ENCODE data around the gene NCAPD3.
A peak's percentile ranks its signal among the peaks of the same experiment; 100 is the strongest.

NCAPD3 gene

DNA sequence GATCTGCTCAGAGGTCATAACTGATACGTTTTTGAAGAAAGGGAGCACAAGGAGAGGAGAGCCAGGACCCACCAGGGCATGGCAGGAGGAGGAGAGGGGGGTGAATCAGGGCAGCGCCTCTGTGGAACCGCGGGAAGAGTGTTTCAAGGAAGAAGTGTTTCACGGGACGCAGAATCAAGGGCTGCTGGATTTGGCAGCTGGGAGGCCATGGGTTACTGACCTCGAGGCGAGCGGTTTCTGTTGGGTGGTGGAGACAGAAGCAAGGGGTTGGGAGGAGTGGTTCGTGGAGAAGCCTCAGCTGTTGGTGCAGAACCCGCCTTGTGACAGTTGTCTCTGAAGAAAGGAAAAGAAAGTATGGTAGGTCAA, 13.8 kb upstream of the NCAPD3 start:
- Histone ChIP-seq H3K4me3 (ENCODE audit: low read depth, low read length) (no peak overlapping the region), H3K4me1 (ENCODE audit: control insufficient read depth, insufficient read depth, low read length, unreplicated experiment) (no peaks in the 10 kb centered on the region), H3K27ac (ENCODE audit: low read depth, low read length) (no peak overlapping the region), H3K27me3 (ENCODE audit: insufficient read depth, low read length) (no peaks in the 10 kb centered on the region), H3K79me2 (ENCODE audit: control insufficient read depth, insufficient read depth, low read length, unreplicated experiment) (peaks cover 3% of the 10 kb centered on the region), H3K36me3 (ENCODE audit: insufficient read depth, low read length) (no peaks in the 10 kb centered on the region), H2AFZ (ENCODE audit: low read length, unreplicated experiment) (no peak overlapping the region)

GRCh38 chr11:134236834-134237556, 13.2 kb upstream of the NCAPD3 start:
- Histone ChIP-seq H3K79me2 (ENCODE audit: control insufficient read depth, insufficient read depth, low read length, unreplicated experiment) (peaks cover 8% of the 10 kb centered on the region), H3K27ac (ENCODE audit: low read depth, low read length) (no peak overlapping the region), H3K4me1 (ENCODE audit: control insufficient read depth, insufficient read depth, low read length, unreplicated experiment) (no peaks in the 10 kb centered on the region), H3K4me3 (ENCODE audit: low read depth, low read length) (no peak overlapping the region), H3K36me3 (ENCODE audit: insufficient read depth, low read length) (no peaks in the 10 kb centered on the region), H2AFZ (ENCODE audit: low read length, unreplicated experiment) (no peak overlapping the region), H3K27me3 (ENCODE audit: insufficient read depth, low read length) (no peaks in the 10 kb centered on the region)

DNA sequence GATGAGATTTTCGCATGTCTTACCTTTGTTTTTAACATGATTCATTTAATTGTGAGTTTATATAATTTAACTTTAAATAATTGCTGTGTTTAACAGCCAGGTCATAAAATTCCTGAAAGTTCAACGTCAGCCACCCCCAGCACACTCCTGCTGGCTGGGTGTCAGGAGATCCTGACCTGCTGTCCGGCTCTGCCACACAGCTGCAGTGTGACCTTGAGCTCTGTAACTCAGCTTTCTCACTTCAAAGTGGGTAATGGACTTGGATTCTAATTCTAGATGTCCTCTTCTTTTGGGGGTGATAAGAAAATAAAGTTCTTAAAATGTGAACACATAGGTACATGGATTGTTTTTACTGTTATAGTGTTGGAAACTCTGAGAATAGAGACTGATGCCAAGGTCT, 11.6 kb upstream of the NCAPD3 start:
- no peaks in the 10 kb centered on the region for H3K27me3 ChIP-seq (ENCODE audit: insufficient read depth, low read length)
- no peak overlapping the region for H2AFZ ChIP-seq (ENCODE audit: low read length, unreplicated experiment)
- no peak overlapping the region for H3K27ac ChIP-seq (ENCODE audit: low read depth, low read length)
- H3K79me2 ChIP-seq (ENCODE audit: control insufficient read depth, insufficient read depth, low read length, unreplicated experiment), result peaks cover 18% of the 10 kb centered on the region
- no peaks in the 10 kb centered on the region for H3K4me1 ChIP-seq (ENCODE audit: control insufficient read depth, insufficient read depth, low read length, unreplicated experiment)
- H3K4me3 ChIP-seq (ENCODE audit: low read depth, low read length), result no peak overlapping the region
- H3K36me3 ChIP-seq (ENCODE audit: insufficient read depth, low read length), result no peaks in the 10 kb centered on the region

GRCh38 chr11:134233729-134234179, 10.0 kb upstream of the NCAPD3 start:
- no peak overlapping the region for H3K4me3 ChIP-seq (ENCODE audit: low read depth, low read length)
- peaks cover 4% of the 10 kb centered on the region for H3K4me1 ChIP-seq (ENCODE audit: control insufficient read depth, insufficient read depth, low read length, unreplicated experiment)
- H3K79me2 ChIP-seq (ENCODE audit: control insufficient read depth, insufficient read depth, low read length, unreplicated experiment), result peaks cover 32% of the 10 kb centered on the region
- no peak overlapping the region for H3K27ac ChIP-seq (ENCODE audit: low read depth, low read length)
- H3K27me3 ChIP-seq (ENCODE audit: insufficient read depth, low read length), result no peaks in the 10 kb centered on the region
- no peak overlapping the region for H2AFZ ChIP-seq (ENCODE audit: low read length, unreplicated experiment)
- H3K36me3 ChIP-seq (ENCODE audit: insufficient read depth, low read length), result no peaks in the 10 kb centered on the region

GRCh38 chr11:134231958-134232659, 8.3 kb upstream of the NCAPD3 start:
- Histone ChIP-seq H2AFZ (ENCODE audit: low read length, unreplicated experiment) (no peak overlapping the region), H3K36me3 (ENCODE audit: insufficient read depth, low read length) (no peaks in the 10 kb centered on the region), H3K4me1 (ENCODE audit: control insufficient read depth, insufficient read depth, low read length, unreplicated experiment) (peaks cover 5% of the 10 kb centered on the region), H3K27me3 (ENCODE audit: insufficient read depth, low read length) (no peaks in the 10 kb centered on the region), H3K27ac (ENCODE audit: low read depth, low read length) (no peak overlapping the region), H3K4me3 (ENCODE audit: low read depth, low read length) (no peak overlapping the region), H3K79me2 (ENCODE audit: control insufficient read depth, insufficient read depth, low read length, unreplicated experiment) (peaks cover 45% of the 10 kb centered on the region)

GRCh38 chr11:134230339-134230738, 6.6 kb upstream of the NCAPD3 start:
- no peaks in the 10 kb centered on the region for H3K27me3 ChIP-seq (ENCODE audit: insufficient read depth, low read length)
- peaks cover 17% of the 10 kb centered on the region for H3K4me1 ChIP-seq (ENCODE audit: control insufficient read depth, insufficient read depth, low read length, unreplicated experiment)
- H3K79me2 ChIP-seq (ENCODE audit: control insufficient read depth, insufficient read depth, low read length, unreplicated experiment), result peaks cover 63% of the 10 kb centered on the region

DNA sequence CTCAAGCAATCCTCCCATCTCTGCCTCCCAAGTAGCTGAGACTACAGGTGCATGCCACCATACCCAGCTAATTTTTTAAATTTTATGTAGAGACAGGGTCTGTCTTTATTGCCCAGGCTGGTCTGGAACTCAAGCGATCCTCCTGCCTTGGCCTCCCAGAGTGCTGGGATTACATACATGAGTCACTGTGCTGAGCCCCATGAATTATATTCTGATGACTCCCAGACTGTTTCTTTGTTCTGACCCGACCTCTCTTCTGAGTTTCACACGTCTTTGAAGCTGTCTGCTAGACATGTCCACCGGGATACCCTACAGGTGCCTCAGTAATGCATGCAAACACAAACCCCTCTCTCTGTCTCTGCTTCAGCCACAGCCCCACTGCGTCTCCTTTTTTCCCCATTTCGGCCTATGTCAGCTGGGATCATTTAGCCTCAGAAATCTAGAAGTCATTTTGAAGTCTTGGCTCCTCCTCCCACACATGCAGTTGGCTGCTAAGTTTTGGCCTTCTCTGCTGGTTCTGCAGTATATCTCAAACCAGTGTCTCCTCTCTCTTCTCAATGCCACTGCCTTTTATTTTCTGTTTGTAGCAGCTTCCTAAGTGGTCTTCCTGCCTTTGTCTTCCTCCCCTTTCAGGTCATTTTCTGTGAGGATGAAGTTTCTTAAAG, 5.5 kb upstream of the NCAPD3 start:
- no peaks in the 10 kb centered on the region for H3K27me3 ChIP-seq (ENCODE audit: insufficient read depth, low read length)
- H3K79me2 ChIP-seq (ENCODE audit: control insufficient read depth, insufficient read depth, low read length, unreplicated experiment), result peaks cover 64% of the 10 kb centered on the region
- no peak overlapping the region for H3K27ac ChIP-seq (ENCODE audit: low read depth, low read length)
- H3K36me3 ChIP-seq (ENCODE audit: insufficient read depth, low read length), result no peaks in the 10 kb centered on the region
- no peak overlapping the region for H2AFZ ChIP-seq (ENCODE audit: low read length, unreplicated experiment)
- peaks cover 17% of the 10 kb centered on the region for H3K4me1 ChIP-seq (ENCODE audit: control insufficient read depth, insufficient read depth, low read length, unreplicated experiment)
- H3K4me3 ChIP-seq (ENCODE audit: low read depth, low read length), result no peak overlapping the region

More at GRCh38 chr11:134230339-134230738, 6.6 kb upstream of the NCAPD3 start:
- Histone ChIP-seq H3K4me3 (ENCODE audit: low read depth, low read length) (no peak overlapping the region), H3K27ac (ENCODE audit: low read depth, low read length) (no peak overlapping the region), H2AFZ (ENCODE audit: low read length, unreplicated experiment) (no peak overlapping the region), H3K36me3 (ENCODE audit: insufficient read depth, low read length) (no peaks in the 10 kb centered on the region)

- Histone ChIP-seq H3K79me2 (ENCODE audit: control insufficient read depth, insufficient read depth, low read length, unreplicated experiment) (peaks cover 65% of the 10 kb centered on the region), H3K27ac (ENCODE audit: low read depth, low read length) (no peak overlapping the region), H3K27me3 (ENCODE audit: insufficient read depth, low read length) (no peaks in the 10 kb centered on the region), H2AFZ (ENCODE audit: low read length, unreplicated experiment) (no peak overlapping the region), H3K4me3 (ENCODE audit: low read depth, low read length) (no peak overlapping the region), H3K36me3 (ENCODE audit: insufficient read depth, low read length) (no peaks in the 10 kb centered on the region), H3K4me1 (ENCODE audit: control insufficient read depth, insufficient read depth, low read length, unreplicated experiment) (peaks cover 17% of the 10 kb centered on the region)
Observed at GRCh38 chr11:134228625-134229024, 4.9 kb upstream of the NCAPD3 start.

DNA sequence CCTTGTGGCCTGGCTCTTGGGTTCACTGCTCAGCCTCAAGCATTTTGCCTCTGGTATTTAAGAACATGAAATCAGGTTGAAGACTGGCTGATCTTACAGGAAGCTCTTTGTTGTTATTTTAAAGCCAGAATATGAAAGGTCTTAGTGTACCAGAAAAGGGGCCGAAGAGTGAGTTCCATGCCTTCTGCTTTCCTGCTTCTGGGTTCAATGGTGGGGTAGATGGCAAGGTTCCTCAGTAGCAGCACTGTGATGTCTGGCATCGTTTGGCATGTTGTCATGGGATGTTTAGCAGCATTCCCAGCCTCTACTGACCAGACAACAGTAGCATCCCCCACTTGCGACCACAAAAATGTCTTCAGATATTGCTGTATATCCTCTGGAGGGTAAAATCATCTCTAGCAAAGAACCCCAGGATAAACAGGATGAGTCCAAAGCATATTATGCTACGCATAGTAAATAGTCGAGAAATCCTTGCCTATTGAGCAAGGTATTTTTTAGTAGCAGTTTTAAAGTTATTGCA, 3.1 kb upstream of the NCAPD3 start:
- H3K36me3 ChIP-seq (ENCODE audit: insufficient read depth, low read length), result no peaks in the 10 kb centered on the region
- H3K27ac ChIP-seq (ENCODE audit: low read depth, low read length), result no peak overlapping the region
- peak overlapping the region; percentile 94 for H3K4me3 ChIP-seq (ENCODE audit: low read depth, low read length)
- H3K4me1 ChIP-seq (ENCODE audit: control insufficient read depth, insufficient read depth, low read length, unreplicated experiment), result peaks cover 29% of the 10 kb centered on the region
- H3K79me2 ChIP-seq (ENCODE audit: control insufficient read depth, insufficient read depth, low read length, unreplicated experiment), result peaks cover 78% of the 10 kb centered on the region
- no peaks in the 10 kb centered on the region for H3K27me3 ChIP-seq (ENCODE audit: insufficient read depth, low read length)
- H2AFZ ChIP-seq (ENCODE audit: low read length, unreplicated experiment), result no peak overlapping the region

DNA sequence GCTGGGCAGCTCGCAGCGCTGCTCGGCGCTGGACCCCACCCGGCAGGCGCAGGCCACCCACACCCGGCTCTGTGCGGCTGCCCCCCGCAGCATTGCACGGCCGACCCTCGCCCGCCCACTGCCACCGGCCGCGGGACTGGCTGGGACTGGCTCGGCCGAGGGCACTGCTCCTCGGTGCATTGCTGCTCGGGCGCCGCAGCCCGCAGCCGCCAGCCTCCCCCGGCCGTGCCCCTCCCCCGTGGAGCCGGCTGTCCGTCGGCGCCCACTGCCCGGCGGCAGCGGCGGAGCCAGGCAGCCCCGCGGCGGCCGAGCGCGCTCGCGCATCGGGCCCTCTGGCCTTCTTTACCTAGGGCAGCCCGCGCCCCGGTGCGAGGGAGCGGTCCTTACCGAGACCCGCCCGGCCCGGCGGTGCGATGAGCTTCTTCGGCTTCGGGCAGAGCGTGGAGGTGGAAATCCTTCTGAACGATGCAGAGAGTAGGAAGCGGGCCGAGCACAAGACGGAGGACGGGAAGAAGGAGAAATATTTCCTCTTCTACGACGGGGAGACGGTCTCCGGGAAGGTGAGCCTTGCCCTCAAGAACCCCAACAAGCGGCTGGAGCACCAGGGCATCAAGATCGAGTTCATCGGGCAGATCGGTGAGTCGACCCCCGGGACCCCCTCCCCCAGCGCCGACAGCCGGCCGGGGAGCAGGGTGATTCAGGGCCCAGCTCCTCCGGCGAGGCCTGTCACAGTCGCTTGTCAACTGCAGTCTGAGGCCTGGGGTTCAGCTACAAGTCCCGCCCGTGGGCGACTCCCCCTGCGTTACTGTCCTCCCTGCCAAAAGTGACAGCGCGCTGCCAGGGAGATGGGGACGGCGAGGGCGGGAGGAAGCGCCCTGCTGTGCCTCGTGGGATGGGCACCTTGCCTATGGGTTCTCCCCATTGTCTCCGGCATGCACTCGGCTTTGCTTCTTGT, 1.2 kb upstream of the NCAPD3 start:
- Histone ChIP-seq H3K27me3 (ENCODE audit: insufficient read depth, low read length) (no peaks in the 10 kb centered on the region), H3K79me2 (ENCODE audit: control insufficient read depth, insufficient read depth, low read length, unreplicated experiment) (peaks cover 83% of the 10 kb centered on the region), H3K27ac (ENCODE audit: low read depth, low read length) (peak overlapping the region; percentile 17; the same call in 1 of the 2 replicates), H3K36me3 (ENCODE audit: insufficient read depth, low read length) (peaks cover 6% of the 10 kb centered on the region), H3K4me1 (ENCODE audit: control insufficient read depth, insufficient read depth, low read length, unreplicated experiment) (peaks cover 30% of the 10 kb centered on the region), H3K4me3 (ENCODE audit: low read depth, low read length) (peak overlapping the region; percentile 94), H2AFZ (ENCODE audit: low read length, unreplicated experiment) (peak overlapping the region; percentile 68)
